ENCODE results near the gene ZIC4.

Gene ZIC4

DNA sequence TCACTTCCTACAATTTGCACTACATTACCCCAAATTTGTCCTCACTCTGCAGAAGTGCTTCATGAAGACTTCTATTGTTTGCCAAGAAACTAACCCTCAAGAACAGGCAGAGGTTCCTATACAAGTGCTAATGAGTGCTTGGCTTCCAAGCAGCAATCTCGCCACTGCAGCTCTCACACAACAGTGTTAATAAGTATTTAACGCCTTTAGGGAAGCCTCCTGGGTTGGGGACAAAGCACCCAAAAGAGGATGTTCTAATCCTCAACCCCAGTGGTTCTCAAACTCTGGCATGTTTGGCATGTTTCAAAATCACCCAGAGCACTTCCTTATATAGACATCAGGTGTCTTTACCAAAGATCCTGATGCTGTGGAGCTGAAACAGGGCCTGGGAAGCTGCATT lies 64.6 kb downstream of the ZIC4 start:
- peaks cover 0 to 4% of the 10 kb centered on the region in 2 donors for H3K27me3 ChIP-seq
- H3K4me1 ChIP-seq = no peaks in the 10 kb centered on the region
- no peak for DNase-seq
- no peak overlapping the region for H3K4me3 ChIP-seq
- no peaks in the 10 kb centered on the region for H3K36me3 ChIP-seq
- H3K27ac ChIP-seq = no peak overlapping the region
- no peaks in the 10 kb centered on the region for H3K9me3 ChIP-seq
- TF ChIP-seq, protein P1, sequence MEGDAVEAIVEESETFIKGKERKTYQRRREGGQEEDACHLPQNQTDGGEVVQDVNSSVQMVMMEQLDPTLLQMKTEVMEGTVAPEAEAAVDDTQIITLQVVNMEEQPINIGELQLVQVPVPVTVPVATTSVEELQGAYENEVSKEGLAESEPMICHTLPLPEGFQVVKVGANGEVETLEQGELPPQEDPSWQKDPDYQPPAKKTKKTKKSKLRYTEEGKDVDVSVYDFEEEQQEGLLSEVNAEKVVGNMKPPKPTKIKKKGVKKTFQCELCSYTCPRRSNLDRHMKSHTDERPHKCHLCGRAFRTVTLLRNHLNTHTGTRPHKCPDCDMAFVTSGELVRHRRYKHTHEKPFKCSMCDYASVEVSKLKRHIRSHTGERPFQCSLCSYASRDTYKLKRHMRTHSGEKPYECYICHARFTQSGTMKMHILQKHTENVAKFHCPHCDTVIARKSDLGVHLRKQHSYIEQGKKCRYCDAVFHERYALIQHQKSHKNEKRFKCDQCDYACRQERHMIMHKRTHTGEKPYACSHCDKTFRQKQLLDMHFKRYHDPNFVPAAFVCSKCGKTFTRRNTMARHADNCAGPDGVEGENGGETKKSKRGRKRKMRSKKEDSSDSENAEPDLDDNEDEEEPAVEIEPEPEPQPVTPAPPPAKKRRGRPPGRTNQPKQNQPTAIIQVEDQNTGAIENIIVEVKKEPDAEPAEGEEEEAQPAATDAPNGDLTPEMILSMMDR (IDR thresholded peaks at IDR 0.05) = no peak
- intact Hi-C loops (cut with DNase I; ENCODE audit: low total_unique reads) = no loop called here

GRCh38 chr3:147336543-147337278 lies 69.6 kb downstream of the ZIC4 start:
- no peak for DNase-seq
- H3K9me3 ChIP-seq = no peaks in the 10 kb centered on the region
- H3K27ac ChIP-seq = no peak overlapping the region
- H3K4me1 ChIP-seq = no peaks in the 10 kb centered on the region
- intact Hi-C loops (cut with DNase I; ENCODE audit: low total_unique reads) = no loop called here
- peaks cover 0 to 6% of the 10 kb centered on the region in 2 donors for H3K27me3 ChIP-seq
- TF ChIP-seq, protein P1 (IDR thresholded peaks at IDR 0.05) = no peak
- no peaks in the 10 kb centered on the region for H3K36me3 ChIP-seq
- H3K4me3 ChIP-seq = no peak overlapping the region
